Measurements from ENCODE around the gene BAIAP3.

BAIAP3 gene

GRCh38 chr16:1287982-1288670 is 45.3 kb upstream of the BAIAP3 start:
- no peak for TF ChIP-seq CTCF (conservative IDR thresholded peaks at IDR 0.05; ENCODE audit: low read depth, low read length)
- H3K79me2 ChIP-seq (ENCODE audit: insufficient read depth, low read depth) = no peaks in the 10 kb centered on the region
- peaks cover 92% of the 10 kb centered on the region for H3K27me3 ChIP-seq (ENCODE audit: insufficient read depth, low read depth)
- no peak overlapping the region for H2AFZ ChIP-seq (ENCODE audit: low read depth)
- H3K4me1 ChIP-seq (ENCODE audit: low read depth, poor library complexity, severe bottlenecking) = peaks cover 12% of the 10 kb centered on the region
- H3K27ac ChIP-seq = no peak overlapping the region
- H3K36me3 ChIP-seq (ENCODE audit: insufficient read depth) = no peaks in the 10 kb centered on the region
- H3K4me2 ChIP-seq = no peak overlapping the region
- no peak overlapping the region for H3K4me3 ChIP-seq (IDR thresholded peaks at IDR 0.05; ENCODE audit: insufficient read depth, low read depth, low read length)
- H3K9ac ChIP-seq = no peak overlapping the region
- H4K20me1 ChIP-seq (ENCODE audit: insufficient read depth) = no peaks in the 10 kb centered on the region

DNA sequence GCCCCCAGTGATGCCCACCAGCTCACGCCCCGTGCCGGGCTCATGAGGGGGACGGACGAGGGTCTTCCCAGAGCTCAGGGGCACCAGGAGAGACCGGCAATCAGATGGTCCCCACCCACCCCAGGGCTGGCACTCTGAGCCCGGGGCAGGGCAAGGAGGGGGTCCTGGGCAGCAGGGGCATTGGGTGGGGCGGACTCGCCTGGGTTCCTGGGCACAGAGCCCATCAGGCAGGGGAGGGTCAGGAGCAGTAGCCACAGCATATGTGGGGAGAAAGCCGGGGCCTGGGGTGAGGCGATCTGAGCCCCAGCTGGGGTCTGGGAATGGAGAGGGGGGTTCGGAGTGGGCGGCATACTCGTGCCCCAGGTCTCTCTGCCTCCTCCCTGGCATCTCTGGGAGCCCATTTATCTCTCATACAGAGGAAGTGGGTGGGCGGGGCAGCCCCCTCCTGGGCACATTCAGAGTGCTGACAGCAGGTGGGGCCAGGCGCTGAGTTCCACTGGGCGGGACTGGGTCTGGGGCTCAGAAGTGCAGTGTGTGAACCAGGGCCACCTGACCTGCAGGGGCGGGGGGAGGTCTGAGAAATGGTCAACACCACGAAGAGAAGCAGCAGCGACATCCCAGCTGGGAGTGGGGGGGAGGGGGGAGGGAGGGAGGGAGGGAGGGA is 44.5 kb upstream of the BAIAP3 start:
- H3K27me3 ChIP-seq (ENCODE audit: insufficient read depth, low read depth) = peaks cover 92% of the 10 kb centered on the region
- no peak overlapping the region for H3K4me2 ChIP-seq
- H3K36me3 ChIP-seq (ENCODE audit: insufficient read depth) = no peaks in the 10 kb centered on the region
- no peak overlapping the region for H3K4me3 ChIP-seq (IDR thresholded peaks at IDR 0.05; ENCODE audit: insufficient read depth, low read depth, low read length)
- no peak overlapping the region for H3K9ac ChIP-seq
- TF ChIP-seq CTCF (conservative IDR thresholded peaks at IDR 0.05; ENCODE audit: low read depth, low read length) = no peak
- peaks cover 12% of the 10 kb centered on the region for H3K4me1 ChIP-seq (ENCODE audit: low read depth, poor library complexity, severe bottlenecking)
- no peak overlapping the region for H2AFZ ChIP-seq (ENCODE audit: low read depth)
- H3K27ac ChIP-seq = no peak overlapping the region
- H4K20me1 ChIP-seq (ENCODE audit: insufficient read depth) = no peaks in the 10 kb centered on the region
- H3K79me2 ChIP-seq (ENCODE audit: insufficient read depth, low read depth) = no peaks in the 10 kb centered on the region

- H3K79me2 ChIP-seq (ENCODE audit: insufficient read depth, low read depth) = no peaks in the 10 kb centered on the region
- H3K9ac ChIP-seq = no peak overlapping the region
- H3K27me3 ChIP-seq (ENCODE audit: insufficient read depth, low read depth) = peaks cover 92% of the 10 kb centered on the region
- no peak overlapping the region for H2AFZ ChIP-seq (ENCODE audit: low read depth)
- H3K4me2 ChIP-seq = no peak overlapping the region
- peaks cover 12% of the 10 kb centered on the region for H3K4me1 ChIP-seq (ENCODE audit: low read depth, poor library complexity, severe bottlenecking)
- no peak overlapping the region for H3K27ac ChIP-seq
- no peaks in the 10 kb centered on the region for H4K20me1 ChIP-seq (ENCODE audit: insufficient read depth)
- H3K4me3 ChIP-seq (IDR thresholded peaks at IDR 0.05; ENCODE audit: insufficient read depth, low read depth, low read length) = no peak overlapping the region
- no peak for TF ChIP-seq CTCF (conservative IDR thresholded peaks at IDR 0.05; ENCODE audit: low read depth, low read length)
- H3K36me3 ChIP-seq (ENCODE audit: insufficient read depth) = no peaks in the 10 kb centered on the region
These were observed 44.0 kb upstream of the BAIAP3 start for GRCh38 chr16:1289477-1289866.

GRCh38 chr16:1290063-1290501 is 43.4 kb upstream of the BAIAP3 start:
- no peak for TF ChIP-seq CTCF (conservative IDR thresholded peaks at IDR 0.05; ENCODE audit: low read depth, low read length)
- H3K27ac ChIP-seq = no peak overlapping the region
- no peaks in the 10 kb centered on the region for H4K20me1 ChIP-seq (ENCODE audit: insufficient read depth)
- H3K9ac ChIP-seq = no peak overlapping the region
- H3K4me2 ChIP-seq = no peak overlapping the region
- no peak overlapping the region for H2AFZ ChIP-seq (ENCODE audit: low read depth)
- no peaks in the 10 kb centered on the region for H3K36me3 ChIP-seq (ENCODE audit: insufficient read depth)
- no peak overlapping the region for H3K4me3 ChIP-seq (IDR thresholded peaks at IDR 0.05; ENCODE audit: insufficient read depth, low read depth, low read length)
- no peaks in the 10 kb centered on the region for H3K79me2 ChIP-seq (ENCODE audit: insufficient read depth, low read depth)
- peaks cover 12% of the 10 kb centered on the region for H3K4me1 ChIP-seq (ENCODE audit: low read depth, poor library complexity, severe bottlenecking)
- peaks cover 94% of the 10 kb centered on the region for H3K27me3 ChIP-seq (ENCODE audit: insufficient read depth, low read depth)

Measured in KMS-11 (cell line).